Body of pancreas (tissue), 4 donors: ENCODE measurements around the gene LRRC27.

Experiments
- CTCF ChIP-seq, 7 experiments: fragments of 450-650 bp in 4 of 7; fragments of 200-600 bp in 3 of 7; sonication (generic) in 3 of 7; IDR thresholded peaks; one replicate each; pipeline ENCODE4 v1.5.1; 2016 to 2019; ENCODE audit warnings: antibody characterized with exemption in 7 of 7
- POLR2A ChIP-seq, 3 donors: fragments of 450-650 bp; IDR thresholded peaks; one replicate each; pipeline ENCODE4 v1.6.1; 2016; ENCODE audit warnings: antibody characterized with exemption in 3 of 3, mild to moderate bottlenecking in 2 of 3

DNA sequence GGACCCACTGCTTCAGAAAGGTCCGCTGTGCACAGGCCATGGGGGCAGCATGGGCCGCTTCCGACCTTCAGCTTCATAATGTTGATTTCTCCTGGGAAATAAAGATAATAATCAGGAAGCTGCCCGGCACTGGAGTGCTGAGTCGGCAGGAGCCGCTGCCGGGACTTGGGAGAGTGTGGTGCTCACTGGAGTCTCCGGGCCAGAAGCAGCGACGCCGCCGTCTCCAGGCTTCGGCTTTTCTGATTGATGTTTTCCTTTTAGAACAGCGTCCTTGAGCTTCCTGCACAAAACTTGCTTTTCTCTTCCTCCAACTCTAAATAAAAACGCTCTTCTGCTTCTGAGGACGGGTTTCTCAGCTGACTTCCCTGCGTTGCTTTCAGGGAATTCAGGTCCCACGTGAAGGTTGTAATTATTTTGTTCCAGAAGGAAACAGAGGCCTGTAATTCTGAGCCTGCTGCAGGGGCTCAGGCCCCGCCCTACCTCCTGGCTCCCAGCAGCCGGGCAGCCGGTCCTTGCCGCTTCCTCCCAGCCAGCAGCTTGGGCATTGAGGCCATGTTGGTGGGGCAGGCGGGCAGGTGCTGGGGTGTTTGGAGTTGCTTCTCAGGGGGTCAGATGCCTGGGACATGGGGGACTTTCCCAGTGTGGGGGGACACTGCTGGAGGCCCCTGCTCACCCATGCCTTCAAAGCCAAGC lies 79.7 kb downstream of the LRRC27 start:
- TF ChIP-seq CTCF (IDR thresholded peaks at IDR 0.05) (peak in 2 of 7 experiments; percentile 3 to 11), POLR2A (IDR thresholded peaks at IDR 0.05) (no peak)
